ENCODE measurements around the gene AEBP2.

DNA sequence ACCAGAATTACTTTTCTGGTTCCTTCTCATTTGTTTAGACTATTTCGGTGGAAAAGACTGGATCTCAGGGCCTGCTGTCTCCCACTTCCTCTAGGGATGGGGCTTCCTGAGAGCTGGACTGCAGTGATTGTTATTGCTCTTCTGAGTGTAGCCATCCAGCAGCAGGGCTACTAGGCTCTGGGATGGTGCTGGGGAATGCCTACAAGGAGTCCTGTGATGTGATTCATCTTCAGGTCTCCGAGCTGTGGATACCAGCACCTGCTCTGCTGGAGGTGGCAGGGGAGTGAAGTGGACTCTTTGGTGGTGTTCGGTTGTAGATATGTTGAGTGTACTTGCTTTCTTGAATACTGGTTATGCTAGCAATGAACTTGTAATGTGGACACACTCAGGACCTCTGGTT lies 42.7 kb downstream of the AEBP2 start:
- TF ChIP-seq POLR2A (IDR thresholded peaks at IDR 0.05) (no peak), CTCF (IDR thresholded peaks at IDR 0.05) (no peak)

Data from testis (tissue), 2 donors.